Mesenchymal stem cell (in vitro differentiated cells and primary cell): ENCODE results near the gene KLHL6.
A peak's percentile ranks its signal among the peaks of the same experiment; 100 is the strongest.

ENCODE experiments used
- DNase-seq: peaks from one replicate; pipeline ENCODE4 v3.0.0-alpha.2; 2013
- H2AFZ ChIP-seq: one replicate; pipeline ENCODE4 v1.6.1; 2013; ENCODE audit warnings: low read depth, mild to moderate bottlenecking, control low read depth, inconsistent platforms, low read length, moderate library complexity
- H2AK5ac ChIP-seq: 2 replicates; pipeline ENCODE4 v1.6.1; 2013; ENCODE audit warnings: low read length, moderate library complexity, mild to moderate bottlenecking, inconsistent platforms; ENCODE audit not compliant: severe bottlenecking
- H2BK120ac ChIP-seq: one replicate; pipeline ENCODE4 v1.6.1; 2013; ENCODE audit warnings: low read depth, mild to moderate bottlenecking, inconsistent platforms, low read length, moderate library complexity
- H2BK12ac ChIP-seq, 2 experiments: one replicate each; pipeline ENCODE4 v1.6.1; 2013; ENCODE audit warnings: inconsistent platforms in 2 of 2, low read length in 2 of 2, mild to moderate bottlenecking in 2 of 2, moderate library complexity in 2 of 2, control low read depth in 1 of 2
- H2BK15ac ChIP-seq: one replicate; pipeline ENCODE4 v1.6.1; 2013; ENCODE audit warnings: mild to moderate bottlenecking, low read depth, inconsistent platforms; ENCODE audit not compliant: poor library complexity, severe bottlenecking
- H2BK5ac ChIP-seq: 2 replicates; pipeline ENCODE4 v1.6.1; 2013; ENCODE audit warnings: low read depth, mild to moderate bottlenecking, low read length, control low read depth, inconsistent platforms; ENCODE audit not compliant: poor library complexity, severe bottlenecking
- H3K14ac ChIP-seq, 2 experiments: one replicate each; pipeline ENCODE4 v1.6.1; 2013; ENCODE audit warnings: inconsistent platforms in 2 of 2, low read length in 2 of 2, control low read depth in 1 of 2, mild to moderate bottlenecking in 1 of 2, moderate library complexity in 1 of 2
- H3K18ac ChIP-seq, 2 experiments: one replicate each; pipeline ENCODE4 v1.6.1; 2013; ENCODE audit warnings: inconsistent platforms in 2 of 2, low read length in 2 of 2, control low read depth in 1 of 2, low read depth in 1 of 2, mild to moderate bottlenecking in 1 of 2
- H3K23ac ChIP-seq, 2 experiments: one replicate each; pipeline ENCODE4 v1.6.1; 2013; ENCODE audit warnings: inconsistent platforms in 2 of 2, low read length in 2 of 2, mild to moderate bottlenecking in 2 of 2, moderate library complexity in 2 of 2, control low read depth in 1 of 2
- H3K27ac ChIP-seq: 2 replicates; pipeline ENCODE4 v1.5.1; 2013; ENCODE audit warnings: mild to moderate bottlenecking, moderate library complexity, low read length, control low read depth, inconsistent platforms; ENCODE audit not compliant: poor library complexity, severe bottlenecking
- H3K27me3 ChIP-seq, 2 experiments: 2 replicates each; pipeline versions ENCODE4 v1.6.1 to v1.7.0; 2013; ENCODE audit warnings: low read length in 2 of 2, mild to moderate bottlenecking in 2 of 2, moderate library complexity in 2 of 2, control low read depth in 1 of 2, inconsistent platforms in 1 of 2; ENCODE audit not compliant: control insufficient read depth in 1 of 2, insufficient read depth in 1 of 2
- H3K36me3 ChIP-seq, 2 experiments: 2 replicates each; pipeline versions ENCODE4 v1.6.1 to v1.7.0; 2013; ENCODE audit warnings: low read length in 2 of 2, control low read depth in 1 of 2, inconsistent platforms in 1 of 2, low read depth in 1 of 2, mild to moderate bottlenecking in 1 of 2; ENCODE audit not compliant: insufficient read depth in 2 of 2, control insufficient read depth in 1 of 2
- H3K4ac ChIP-seq, 2 experiments: one replicate each; pipeline ENCODE4 v1.6.1; 2013; ENCODE audit warnings: inconsistent platforms in 2 of 2, low read length in 2 of 2, mild to moderate bottlenecking in 2 of 2, moderate library complexity in 2 of 2, control low read depth in 1 of 2, low read depth in 1 of 2
- H3K4me1 ChIP-seq: 2 replicates; pipeline ENCODE4 v1.6.1; 2013; ENCODE audit warnings: low read depth, low read length, control low read depth; ENCODE audit not compliant: control insufficient read depth, insufficient read depth
- H3K4me2 ChIP-seq: 2 replicates; pipeline ENCODE4 v1.6.1; 2013; ENCODE audit warnings: low read length, mild to moderate bottlenecking, inconsistent platforms; ENCODE audit not compliant: poor library complexity, severe bottlenecking
- H3K4me3 ChIP-seq, 2 experiments: 2 replicates each; pipeline versions ENCODE4 v1.5.1 to v1.7.0; 2013; ENCODE audit warnings: low read length in 2 of 2, mild to moderate bottlenecking in 2 of 2, control low read depth in 1 of 2, low read depth in 1 of 2; ENCODE audit not compliant: insufficient read depth in 1 of 2
- H3K79me1 ChIP-seq: replicated peaks from 2 replicates; pipeline ENCODE4 v1.6.1; 2013; ENCODE audit warnings: mild to moderate bottlenecking, control low read depth, low read length, inconsistent platforms; ENCODE audit not compliant: poor library complexity, severe bottlenecking
- H3K9ac ChIP-seq: 2 replicates; pipeline ENCODE4 v1.7.0; 2013; ENCODE audit warnings: mild to moderate bottlenecking, low read length, moderate library complexity
- H3K9me3 ChIP-seq: 2 replicates; pipeline ENCODE4 v1.7.0; 2013; ENCODE audit warnings: mild to moderate bottlenecking, low read length; ENCODE audit not compliant: control insufficient read depth
- H4K8ac ChIP-seq: one replicate; pipeline ENCODE4 v1.6.1; 2013; ENCODE audit warnings: inconsistent platforms, mild to moderate bottlenecking, low read length, moderate library complexity
- H4K91ac ChIP-seq: one replicate; pipeline ENCODE4 v1.6.1; 2013; ENCODE audit warnings: mild to moderate bottlenecking, low read length, inconsistent platforms
- WGBS: methylation state at CpG from one replicate; pipeline ENCODE4 v1.1.7; 2013; ENCODE audit warnings: mixed read lengths; 5-methylcytosine and 5-hydroxymethylcytosine counted together

KLHL6 gene

GRCh38 chr3:183533412-183534132 lies 21.9 kb downstream of the KLHL6 start:
- peaks cover 13% of the 10 kb centered on the region for H3K4me1 ChIP-seq
- no peak overlapping the region for H3K14ac ChIP-seq
- peak; percentile 6 for DNase-seq
- peaks cover 13 to 28% of the 10 kb centered on the region in 2 experiments for H3K27me3 ChIP-seq
- no peak overlapping the region for H2BK120ac ChIP-seq
- H3K23ac ChIP-seq: no peak overlapping the region
- H2AK5ac ChIP-seq: no peak overlapping the region
- no peak overlapping the region for H3K4me2 ChIP-seq
- H2AFZ ChIP-seq: no peak overlapping the region
- no peak overlapping the region for H3K9ac ChIP-seq
- no peak overlapping the region for H4K8ac ChIP-seq
- H3K27ac ChIP-seq: no peak overlapping the region
- no peak overlapping the region for H4K91ac ChIP-seq
- 47% methylated on average over 7 of the region's 10 CpGs for WGBS
- H3K79me1 ChIP-seq: no peaks in the 10 kb centered on the region
- H3K18ac ChIP-seq: no peak overlapping the region
- no peak overlapping the region for H2BK5ac ChIP-seq
- no peak overlapping the region for H2BK12ac ChIP-seq
- H3K4ac ChIP-seq: no peak overlapping the region
- no peaks in the 10 kb centered on the region for H3K36me3 ChIP-seq
- H3K9me3 ChIP-seq: no peaks in the 10 kb centered on the region
- H2BK15ac ChIP-seq: no peak overlapping the region
- no peak overlapping the region for H3K4me3 ChIP-seq

GRCh38 chr3:183532620-183533411 lies 22.7 kb downstream of the KLHL6 start:
- H3K4me2 ChIP-seq: no peak overlapping the region
- H3K23ac ChIP-seq: peak overlapping the region in 1 of 2 experiments; percentile 65
- WGBS: 44% methylated on average over 6 of the region's 6 CpGs
- no peak overlapping the region for H3K4me3 ChIP-seq
- no peak overlapping the region for H2AK5ac ChIP-seq
- H3K79me1 ChIP-seq: no peaks in the 10 kb centered on the region
- H4K91ac ChIP-seq: no peak overlapping the region
- no peak overlapping the region for H2BK5ac ChIP-seq
- no peak overlapping the region for H3K4ac ChIP-seq
- H3K14ac ChIP-seq: no peak overlapping the region
- H3K18ac ChIP-seq: no peak overlapping the region
- no peaks in the 10 kb centered on the region for H3K36me3 ChIP-seq
- no peaks in the 10 kb centered on the region for H3K9me3 ChIP-seq
- no peak overlapping the region for H2BK15ac ChIP-seq
- H4K8ac ChIP-seq: no peak overlapping the region
- H2AFZ ChIP-seq: no peak overlapping the region
- H2BK12ac ChIP-seq: no peak overlapping the region
- H2BK120ac ChIP-seq: no peak overlapping the region
- DNase-seq: no peak
- H3K27ac ChIP-seq: no peak overlapping the region
- peaks cover 13% of the 10 kb centered on the region for H3K4me1 ChIP-seq
- peaks cover 13 to 28% of the 10 kb centered on the region in 2 experiments for H3K27me3 ChIP-seq
- H3K9ac ChIP-seq: no peak overlapping the region

GRCh38 chr3:183529717-183530116 lies 25.8 kb downstream of the KLHL6 start:
- Histone ChIP-seq H3K27ac (no peak overlapping the region), H3K14ac (no peak overlapping the region), H3K18ac (no peak overlapping the region), H2AFZ (no peak overlapping the region), H3K9me3 (no peaks in the 10 kb centered on the region), H3K9ac (no peak overlapping the region), H2BK120ac (no peak overlapping the region), H3K4me2 (no peak overlapping the region), H3K36me3 (no peaks in the 10 kb centered on the region), H3K4me1 (peaks cover 1% of the 10 kb centered on the region), H3K4ac (no peak overlapping the region), H3K23ac (no peak overlapping the region), H4K91ac (no peak overlapping the region), H4K8ac (no peak overlapping the region), H2BK5ac (no peak overlapping the region), H2BK12ac (no peak overlapping the region), H2BK15ac (no peak overlapping the region), H3K79me1 (no peaks in the 10 kb centered on the region), H3K4me3 (no peak overlapping the region), H3K27me3 (peaks cover 13 to 28% of the 10 kb centered on the region in 2 experiments), H2AK5ac (no peak overlapping the region)
- no peak for DNase-seq
- WGBS: 94% methylated on average over 7 of the region's 7 CpGs

- H3K18ac ChIP-seq: no peak overlapping the region
- DNase-seq: no peak
- H3K9me3 ChIP-seq: no peaks in the 10 kb centered on the region
- H3K23ac ChIP-seq: no peak overlapping the region
- H3K4me2 ChIP-seq: no peak overlapping the region
- H3K4ac ChIP-seq: no peak overlapping the region
- H2BK120ac ChIP-seq: no peak overlapping the region
- H3K27ac ChIP-seq: no peak overlapping the region
- no peak overlapping the region for H4K8ac ChIP-seq
- no peak overlapping the region for H2BK15ac ChIP-seq
- H4K91ac ChIP-seq: no peak overlapping the region
- no peak overlapping the region for H3K14ac ChIP-seq
- no peak overlapping the region for H2BK12ac ChIP-seq
- no peak overlapping the region for H2AK5ac ChIP-seq
- no peak overlapping the region for H2AFZ ChIP-seq
- peaks cover 3% of the 10 kb centered on the region for H3K4me1 ChIP-seq
- no peak overlapping the region for H2BK5ac ChIP-seq
- no peak overlapping the region for H3K4me3 ChIP-seq
- H3K27me3 ChIP-seq: peaks cover 13 to 28% of the 10 kb centered on the region in 2 experiments
- WGBS: no CpG with 5 or more reads among the region's 1 CpG
- H3K79me1 ChIP-seq: no peaks in the 10 kb centered on the region
- H3K9ac ChIP-seq: no peak overlapping the region
- H3K36me3 ChIP-seq: no peaks in the 10 kb centered on the region
Observed at GRCh38 chr3:183529185-183529584, 26.3 kb downstream of the KLHL6 start.
